ENCODE data around the gene TMEM184C. TPM values are rescaled to one million over a fixed set of nuclear protein-coding genes. Genes with fewer than 3 reads are reported as not detected.

The TMEM184C gene
- total RNA-seq: 22.4 and 23.3 TPM in 2 replicates

DNA sequence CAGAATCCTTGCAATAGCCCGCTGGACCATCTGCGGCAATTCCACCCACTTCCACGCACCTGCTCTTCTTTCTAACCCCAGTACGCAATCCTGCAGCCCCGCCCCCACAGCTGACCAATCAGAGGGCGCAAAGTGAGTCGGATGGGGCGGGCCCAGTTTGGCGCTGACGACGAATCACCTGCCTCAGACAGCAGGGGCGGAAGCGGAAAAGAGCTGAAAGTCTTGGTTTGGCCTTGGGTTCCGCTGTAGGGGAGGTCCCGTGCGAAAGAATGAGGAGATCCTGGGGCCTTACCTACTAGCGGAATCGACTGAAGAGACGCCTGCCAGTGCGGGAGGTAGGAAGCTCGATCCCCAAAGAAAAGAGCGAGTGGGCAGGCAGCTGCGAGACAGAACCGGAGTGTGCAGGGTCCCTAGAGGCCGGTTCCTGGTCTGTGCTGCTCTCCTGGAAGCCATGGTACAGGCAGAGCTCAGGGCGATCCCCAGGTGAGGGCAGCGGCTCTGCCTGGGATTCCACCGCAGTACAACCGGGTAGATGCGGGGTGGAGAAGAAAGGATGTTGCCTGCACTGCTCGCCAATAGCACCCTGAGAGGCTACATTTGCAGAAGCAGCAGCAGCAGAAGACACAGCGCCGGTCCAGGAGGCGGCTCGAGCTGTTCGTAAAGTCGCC lies at the start of gene TMEM184C:
Gene TMEM184C, plus strand, starts transcription at position 225 of the 668 bp plus-strand sequence. CDS start 560 bp downstream, outside the sequence.

DNA sequence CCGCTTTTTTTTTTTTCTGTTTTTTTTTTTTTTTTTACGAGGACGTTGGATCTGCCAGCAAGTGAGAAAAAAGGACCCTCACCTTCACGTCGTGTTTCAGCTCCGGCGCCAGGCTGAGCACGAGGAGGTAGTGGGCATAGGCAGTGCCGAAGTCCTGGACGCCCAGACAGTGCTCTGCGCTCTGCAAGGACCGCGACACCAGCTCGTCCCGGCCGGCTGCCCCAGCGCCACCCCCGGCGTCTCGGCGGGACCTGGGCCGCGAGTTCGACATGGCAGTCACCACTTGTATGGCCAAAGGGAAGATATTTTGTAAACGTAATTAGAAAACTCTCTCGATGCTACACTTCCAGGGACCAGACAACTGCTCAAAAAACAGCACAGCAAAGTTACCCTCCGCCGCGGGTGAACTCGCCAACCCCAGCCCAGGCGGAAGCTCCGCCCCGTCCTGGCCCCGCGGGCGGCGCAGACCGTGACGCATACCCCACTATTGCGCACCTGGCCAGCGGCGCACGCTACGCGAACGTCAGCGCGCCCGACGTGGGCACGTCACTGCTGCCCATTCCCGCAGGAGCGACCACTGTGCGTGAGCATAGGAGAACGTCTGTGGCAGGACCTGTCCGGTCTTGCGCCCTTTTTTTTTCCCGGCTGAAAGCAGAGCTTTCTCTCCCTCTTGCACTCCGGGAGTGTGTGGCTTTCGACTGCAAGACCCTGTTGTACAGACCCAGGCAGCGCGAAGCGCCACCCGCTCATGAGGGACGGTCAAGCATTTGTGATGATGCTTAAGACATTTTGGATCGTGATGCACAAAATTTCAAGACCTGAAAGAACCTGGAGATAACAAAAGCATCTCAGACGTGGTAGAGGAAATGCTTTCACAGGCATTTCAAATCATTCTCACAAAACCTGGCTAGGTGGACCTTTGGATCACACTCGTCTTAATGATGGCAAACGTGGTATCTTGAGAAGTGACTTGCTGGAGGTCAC lies 66.8 kb downstream of the TMEM184C start, which contains the start of gene PRMT9:
Gene PRMT9, minus strand, starts transcription at position 447 of the 984 bp plus-strand sequence. Its CDS starts 176 bp downstream, at position 271.

Other genes with a start within 250 kb of the TMEM184C start
- gene EDNRA, start 136.3 kb upstream of the TMEM184C start, total RNA-seq: 3.0 and 3.2 TPM in 2 replicates
- gene PRMT9, start 66.8 kb downstream of the TMEM184C start, total RNA-seq: 7.1 and 8.7 TPM in 2 replicates
- gene ARHGAP10, start 114.7 kb downstream of the TMEM184C start, total RNA-seq: 16.4 and 20.8 TPM in 2 replicates

Measured in bronchus fibroblast of lung (primary cell).